BE2C (cell line): ENCODE data around the gene TRPT1.
"Not testable (repeated sequence)": the region's sequence is repeated elsewhere in the genome, so short reads cannot be mapped to it uniquely, and the experiment has no call there.

Experiments
- DNase-seq: peaks from one replicate; pipeline ENCODE4 v3.0.0-alpha.2; 2020
- H3K27me3 ChIP-seq: fragments of 250-450 bp; sonication (Bioruptor Pico); 2 replicates; pipeline ENCODE4 v1.5.1; 2020; ENCODE audit warnings: mild to moderate bottlenecking
- H3K36me3 ChIP-seq: fragments of 250-450 bp; sonication (Bioruptor Pico); 2 replicates; pipeline ENCODE4 v1.5.1; 2020; ENCODE audit warnings: mild to moderate bottlenecking
- H3K4me1 ChIP-seq: fragments of 250-450 bp; sonication (Bioruptor Pico); 2 replicates; pipeline ENCODE4 v1.5.1; 2020
- H3K4me3 ChIP-seq: 2 replicates; pipeline ENCODE4 v1.5.1; 2011; ENCODE audit warnings: low read depth, low read length
- H3K9me3 ChIP-seq: fragments of 250-450 bp; sonication (Bioruptor Pico); 2 replicates; pipeline ENCODE4 v1.5.1; 2020
- CTCF ChIP-seq: IDR thresholded peaks from 2 replicates; pipeline ENCODE4 v1.5.1; 2012; ENCODE audit warnings: mild to moderate bottlenecking, low read depth, low read length

Gene TRPT1

GRCh38 chr11:64249563-64250414 is 23.8 kb upstream of the TRPT1 start:
- DNase-seq = no peak
- no peak for TF ChIP-seq CTCF
- no peaks in the 10 kb centered on the region for H3K9me3 ChIP-seq
- H3K4me3 ChIP-seq = no peak overlapping the region
- H3K36me3 ChIP-seq = no peaks in the 10 kb centered on the region
- H3K4me1 ChIP-seq = no peaks in the 10 kb centered on the region; the same call in 1 of the 2 replicates
- H3K27me3 ChIP-seq = no peaks in the 10 kb centered on the region

- H3K4me1 ChIP-seq = no peaks in the 10 kb centered on the region; the same call in 1 of the 2 replicates
- no peak for TF ChIP-seq CTCF
- no peaks in the 10 kb centered on the region for H3K9me3 ChIP-seq
- no peaks in the 10 kb centered on the region for H3K36me3 ChIP-seq
- no peaks in the 10 kb centered on the region for H3K27me3 ChIP-seq
- no peak for DNase-seq
- H3K4me3 ChIP-seq = no peak overlapping the region
These were observed 23.1 kb upstream of the TRPT1 start for GRCh38 chr11:64249038-64249437.

GRCh38 chr11:64248578-64248977 is 22.6 kb upstream of the TRPT1 start:
- DNase-seq = no peak
- Histone ChIP-seq H3K27me3 (no peaks in the 10 kb centered on the region), H3K36me3 (no peaks in the 10 kb centered on the region), H3K4me1 (no peaks in the 10 kb centered on the region; the same call in 1 of the 2 replicates), H3K4me3 (no peak overlapping the region), H3K9me3 (no peaks in the 10 kb centered on the region)
- no peak for TF ChIP-seq CTCF

GRCh38 chr11:64247729-64248531 is 21.9 kb upstream of the TRPT1 start:
- H3K36me3 ChIP-seq = no peaks in the 10 kb centered on the region
- peak overlapping the region; percentile 65 for H3K4me3 ChIP-seq
- no peak for DNase-seq
- no peak for TF ChIP-seq CTCF
- no peaks in the 10 kb centered on the region for H3K27me3 ChIP-seq
- no peaks in the 10 kb centered on the region; the same call in 1 of the 2 replicates for H3K4me1 ChIP-seq
- H3K9me3 ChIP-seq = no peaks in the 10 kb centered on the region

GRCh38 chr11:64246871-64247728 is 21.1 kb upstream of the TRPT1 start, which contains the start of gene PPP1R14B:
TSS of gene PPP1R14B (minus strand) at chr11:64246943. CDS start at chr11:64246673, 270 bp downstream.
- H3K4me3 ChIP-seq = peak within 1 kb of the TSS; percentile 81
- no peaks in the 10 kb centered on the region; the same call in 1 of the 2 replicates for H3K4me1 ChIP-seq
- peak; percentile 88 for DNase-seq
- H3K36me3 ChIP-seq = no peaks in the 10 kb centered on the region
- no peak for TF ChIP-seq CTCF
- H3K27me3 ChIP-seq = no peaks in the 10 kb centered on the region
- H3K9me3 ChIP-seq = no peaks in the 10 kb centered on the region

GRCh38 chr11:64246621-64246870 is 20.6 kb upstream of the TRPT1 start:
- not testable (repeated sequence) for DNase-seq, H3K27me3 ChIP-seq, H3K9me3 ChIP-seq, H3K36me3 ChIP-seq, H3K4me1 ChIP-seq
- peak overlapping the region; percentile 81 for H3K4me3 ChIP-seq
